Pons (tissue), 1 donor: ENCODE data around the gene ENTHD1.
"Not testable (repeated sequence)": the region's sequence is repeated elsewhere in the genome, so short reads cannot be mapped to it uniquely, and the experiment has no call there.

ENCODE experiments used
- DNase-seq: peaks from one replicate; pipeline ENCODE4 v3.0.0-alpha.2; 2016; ENCODE audit warnings: low spot score

The ENTHD1 gene

DNA sequence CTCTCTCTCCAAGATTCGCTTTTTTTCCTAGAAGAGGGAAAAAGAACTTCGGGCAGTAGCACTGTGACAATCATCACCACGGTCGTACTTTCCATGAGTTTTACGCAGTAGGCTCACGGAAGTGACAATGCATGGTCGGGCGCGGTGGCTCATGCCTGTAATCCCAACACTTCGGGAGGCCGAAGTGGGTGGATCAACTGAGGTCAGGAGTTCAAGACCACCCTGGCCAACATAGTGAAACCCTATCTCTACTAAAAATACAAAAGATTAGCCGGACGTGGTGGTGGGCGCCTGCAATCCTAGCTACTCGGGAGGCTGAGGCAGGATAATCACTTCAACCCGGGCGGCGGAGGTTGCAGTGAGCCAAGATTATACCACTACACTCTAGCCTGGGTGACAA is 30.7 kb upstream of the ENTHD1 start:
- no peak for DNase-seq

DNA sequence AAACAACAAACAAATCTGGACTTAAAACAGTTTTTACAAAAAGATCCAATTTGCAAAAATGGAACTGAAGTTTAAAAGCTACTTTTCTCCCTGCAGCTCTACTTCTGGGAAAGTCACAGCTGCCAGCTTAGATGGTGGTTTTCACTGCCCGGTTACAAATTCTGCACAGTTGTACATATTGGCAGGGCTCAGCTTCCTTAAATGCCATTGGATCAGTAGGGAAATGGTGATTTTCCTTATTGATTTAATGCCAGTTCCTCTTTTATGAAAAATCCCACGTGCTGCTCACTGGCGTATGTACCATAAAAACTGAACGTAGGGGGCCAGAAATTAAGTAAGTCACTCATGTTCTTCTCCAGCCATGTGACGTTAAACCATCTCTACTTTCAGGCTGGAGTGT is 30.1 kb upstream of the ENTHD1 start:
- DNase-seq, result no peak

DNA sequence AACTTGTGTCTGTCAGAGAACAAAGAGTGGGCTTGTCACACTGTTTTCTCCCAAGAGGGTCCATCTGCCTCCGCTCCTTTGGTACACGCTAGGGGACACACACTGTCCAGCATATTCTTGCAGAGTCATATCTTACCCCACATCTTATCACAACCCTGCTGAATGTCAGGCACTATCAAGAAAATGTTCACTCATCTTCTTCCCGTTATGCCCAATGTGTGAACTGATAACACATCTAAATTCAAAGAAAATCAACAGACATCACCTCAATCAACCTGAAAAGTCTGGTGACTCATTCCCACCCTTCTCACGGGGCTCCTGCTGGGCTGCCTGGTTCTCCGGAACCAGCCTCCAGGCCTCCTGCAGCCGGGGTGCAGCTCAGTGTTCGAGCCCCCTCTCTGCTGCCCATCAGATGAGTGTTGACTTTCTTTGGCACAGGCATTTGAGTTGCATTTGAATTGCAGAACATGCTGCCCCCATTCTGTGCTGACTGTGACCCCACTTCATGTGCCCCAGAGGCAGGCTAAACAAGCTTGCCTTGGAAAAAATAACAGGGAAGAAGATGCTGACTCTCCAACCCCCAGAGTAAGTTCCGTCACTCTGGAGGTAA is 26.7 kb upstream of the ENTHD1 start:
- DNase-seq, result no peak

DNA sequence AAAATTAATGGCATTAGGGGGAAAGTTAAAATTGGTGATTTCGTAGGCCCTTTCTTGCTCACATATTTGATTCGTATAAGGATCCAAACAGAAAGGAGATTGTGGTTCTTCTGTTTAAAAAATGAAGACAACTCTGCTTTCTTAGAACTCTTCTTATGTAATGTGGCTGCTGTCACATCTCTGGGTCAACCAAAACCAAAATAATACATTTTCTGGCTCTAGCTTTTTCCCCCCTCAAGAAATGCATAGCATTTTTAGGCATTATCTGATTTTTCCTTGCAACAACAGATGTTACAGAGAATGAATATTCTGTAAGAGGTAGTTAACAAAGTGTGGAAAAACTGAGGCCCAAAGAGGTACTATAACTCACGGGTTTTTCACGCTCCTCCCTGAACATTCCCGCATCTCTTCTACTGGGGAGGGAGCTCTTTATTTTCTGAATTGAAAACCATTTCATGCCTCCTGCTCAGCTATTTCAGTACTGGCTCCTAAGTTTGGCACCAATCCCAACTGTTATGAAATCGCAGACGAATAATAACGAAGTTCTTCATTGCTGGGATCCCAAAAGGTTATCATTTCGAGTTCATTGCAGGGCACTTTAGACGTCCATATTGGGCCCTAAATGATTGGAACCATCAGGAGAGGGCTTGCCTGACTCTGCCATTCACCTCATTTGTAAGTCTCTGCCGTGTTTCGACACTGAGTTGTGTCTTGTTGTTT is 24.4 kb upstream of the ENTHD1 start:
- DNase-seq, result no peak

- no peak for DNase-seq
These were observed 23.7 kb upstream of the ENTHD1 start for GRCh38 chr22:39917197-39917643.

DNA sequence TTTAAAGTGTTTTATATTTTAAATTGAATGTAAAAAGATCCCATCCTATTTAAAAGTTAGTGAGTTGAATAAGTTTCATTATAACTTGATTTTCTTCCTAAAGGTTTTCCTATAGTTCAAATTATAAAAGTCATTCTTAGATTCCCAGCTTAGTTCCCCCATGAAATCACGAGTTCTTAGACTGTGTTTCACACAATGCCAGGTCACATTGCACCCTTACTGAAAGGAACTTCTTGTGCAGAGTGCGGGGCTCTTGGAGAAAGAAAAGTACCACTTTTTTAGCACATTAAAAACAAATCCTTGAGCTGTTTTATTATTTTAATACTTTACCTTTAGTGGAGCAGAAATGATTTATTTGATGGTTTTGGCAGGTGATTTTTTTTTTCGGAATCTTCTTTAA is 22.9 kb upstream of the ENTHD1 start:
- DNase-seq, result peak; percentile 58

- DNase-seq, result peak; percentile 81
These were observed 21.8 kb upstream of the ENTHD1 start for GRCh38 chr22:39915295-39915726.

- DNase-seq, result no peak
These were observed 21.0 kb upstream of the ENTHD1 start for GRCh38 chr22:39914584-39914983.

DNA sequence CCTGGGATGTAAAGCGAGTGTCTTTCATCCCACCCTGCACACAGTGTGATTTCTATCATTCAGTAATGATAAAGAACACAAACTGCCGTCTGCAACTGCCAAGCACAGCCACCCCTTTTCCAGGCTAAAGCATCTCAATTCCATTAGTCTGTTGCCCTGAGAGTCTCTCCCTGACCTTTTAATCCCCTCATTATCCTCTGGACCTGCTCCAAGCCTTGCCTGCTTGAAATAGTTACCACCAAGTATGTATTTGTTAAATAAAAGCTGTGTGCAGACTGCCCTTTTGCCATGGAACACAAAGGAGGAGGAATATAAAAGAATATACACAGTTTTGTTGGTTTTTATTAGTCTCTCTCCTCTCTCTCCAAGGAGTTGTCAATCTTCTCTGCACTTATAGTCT is 20.3 kb upstream of the ENTHD1 start:
- DNase-seq, result no peak

GRCh38 chr22:39913321-39913720 is 19.8 kb upstream of the ENTHD1 start:
- DNase-seq, result no peak

DNA sequence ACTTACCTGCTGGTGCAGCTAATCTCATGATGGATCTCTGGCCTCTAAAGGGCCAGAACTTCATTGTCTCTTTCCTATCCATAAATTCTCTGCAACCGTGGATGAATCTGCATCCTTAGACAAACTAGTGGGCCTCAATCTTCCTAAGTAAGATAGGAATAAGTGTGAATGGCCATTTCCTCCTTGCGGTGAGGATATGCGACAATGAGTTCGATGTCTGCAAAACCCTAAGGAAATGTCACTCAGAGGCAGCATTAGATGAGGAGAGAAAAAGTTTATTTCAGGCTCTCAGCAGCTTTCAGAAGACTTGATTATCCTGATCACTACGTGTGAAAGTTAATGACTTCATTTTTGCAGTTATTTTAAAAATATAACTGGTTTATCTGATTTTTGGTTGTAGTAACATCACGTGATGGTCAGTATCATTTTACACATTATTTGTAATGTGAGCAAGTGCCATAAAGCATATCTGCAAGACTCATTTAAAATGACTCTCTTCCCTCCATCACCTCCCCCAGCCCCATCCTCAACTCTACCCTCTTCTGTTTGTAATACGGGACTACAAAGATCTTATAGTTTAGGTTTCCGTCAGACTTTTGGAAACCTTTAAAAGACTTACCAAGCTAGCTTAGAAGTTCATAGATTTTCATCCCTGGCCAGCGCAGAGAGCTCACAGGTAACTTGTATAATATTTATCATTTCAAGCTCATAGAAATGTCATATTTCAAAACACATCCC is 17.5 kb upstream of the ENTHD1 start:
- DNase-seq, result no peak

- no peak for DNase-seq
These were observed 15.2 kb upstream of the ENTHD1 start for GRCh38 chr22:39908737-39909136.

DNA sequence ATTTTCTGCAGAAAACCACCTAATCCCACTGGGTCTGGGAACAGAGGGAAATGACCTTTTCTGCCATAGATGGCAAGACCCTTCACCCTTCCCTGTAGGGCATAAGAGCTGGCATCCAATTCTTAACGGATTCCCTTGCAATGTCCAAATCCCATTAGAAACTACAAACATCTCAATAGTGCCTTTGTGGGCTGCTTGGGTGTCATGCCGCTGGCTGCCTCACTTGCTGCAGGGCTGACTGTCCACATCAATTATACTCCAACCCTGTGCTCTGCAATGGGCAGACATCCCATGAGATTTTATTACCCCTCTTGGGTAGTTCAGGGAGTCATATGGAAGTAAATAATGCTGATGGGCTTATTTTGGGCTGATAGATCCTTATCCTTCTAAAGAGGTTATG is 14.6 kb upstream of the ENTHD1 start:
- DNase-seq, result peak; percentile 53

DNA sequence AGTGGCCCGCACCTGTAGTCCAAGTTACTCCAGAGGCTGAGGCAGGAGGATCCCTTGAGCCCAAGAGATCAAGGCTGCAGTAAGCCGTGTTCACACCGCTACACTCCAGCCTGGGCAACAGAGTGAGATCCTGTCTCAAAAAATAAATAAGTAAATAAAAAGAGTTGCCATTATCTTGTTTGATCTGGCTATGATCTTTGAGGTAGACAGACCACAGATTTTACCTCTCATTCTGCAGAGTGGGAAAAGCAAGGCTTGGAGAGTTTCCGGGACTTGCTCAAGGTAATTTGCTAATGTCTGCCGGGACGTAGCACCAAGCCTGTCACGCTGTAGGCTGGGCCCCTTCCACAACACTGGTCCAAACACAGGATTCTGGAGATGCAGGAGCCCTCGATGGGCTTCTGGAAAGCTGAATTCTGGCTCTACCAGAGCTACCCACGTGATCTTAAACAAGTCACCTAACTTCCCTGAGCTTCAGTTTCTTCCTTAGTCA is 14.1 kb upstream of the ENTHD1 start:
- DNase-seq, result no peak

GRCh38 chr22:39907047-39907446 is 13.5 kb upstream of the ENTHD1 start:
- DNase-seq, result no peak

GRCh38 chr22:39906207-39906606 is 12.6 kb upstream of the ENTHD1 start:
- no peak for DNase-seq

DNA sequence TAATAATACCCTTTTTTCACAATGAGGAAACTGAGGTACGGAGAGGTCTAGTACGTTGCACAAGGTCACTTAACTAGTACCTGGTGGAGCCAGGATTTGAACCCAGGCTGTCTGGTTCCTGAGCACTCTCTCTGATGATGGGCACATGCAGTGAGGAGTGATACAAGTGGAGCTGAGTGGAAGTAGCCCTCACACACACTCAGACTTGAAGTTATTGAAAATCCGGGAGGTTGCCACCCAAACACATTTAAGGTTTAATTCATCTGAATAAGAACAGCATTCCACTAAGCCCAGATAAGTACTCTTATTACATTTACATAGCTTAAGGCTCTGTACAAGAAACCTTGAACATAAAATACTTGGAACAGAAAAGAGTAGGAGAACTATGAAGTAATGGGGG is 12.1 kb upstream of the ENTHD1 start:
- no peak for DNase-seq

DNA sequence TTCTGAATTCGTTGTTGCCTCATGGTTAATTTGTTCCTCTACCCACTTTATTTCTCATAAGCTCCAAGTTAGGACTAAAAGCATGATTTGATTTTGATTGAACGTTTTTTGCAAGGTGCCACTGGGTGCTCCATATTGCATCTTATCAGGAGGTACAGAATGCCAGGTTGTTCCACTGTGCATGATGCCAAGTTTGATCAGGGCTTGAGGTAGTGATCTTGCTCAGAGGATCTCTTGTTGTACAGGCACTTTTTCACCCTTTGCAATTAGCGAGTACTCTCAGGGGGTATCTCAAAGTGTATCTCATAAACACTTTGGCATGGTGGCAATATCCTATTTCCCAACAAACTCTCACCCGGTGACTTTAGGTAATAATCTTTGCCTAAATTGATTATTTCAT is 11.3 kb upstream of the ENTHD1 start:
- DNase-seq, result no peak

GRCh38 chr22:39904024-39904423 is 10.5 kb upstream of the ENTHD1 start:
- not testable (repeated sequence) for DNase-seq

DNA sequence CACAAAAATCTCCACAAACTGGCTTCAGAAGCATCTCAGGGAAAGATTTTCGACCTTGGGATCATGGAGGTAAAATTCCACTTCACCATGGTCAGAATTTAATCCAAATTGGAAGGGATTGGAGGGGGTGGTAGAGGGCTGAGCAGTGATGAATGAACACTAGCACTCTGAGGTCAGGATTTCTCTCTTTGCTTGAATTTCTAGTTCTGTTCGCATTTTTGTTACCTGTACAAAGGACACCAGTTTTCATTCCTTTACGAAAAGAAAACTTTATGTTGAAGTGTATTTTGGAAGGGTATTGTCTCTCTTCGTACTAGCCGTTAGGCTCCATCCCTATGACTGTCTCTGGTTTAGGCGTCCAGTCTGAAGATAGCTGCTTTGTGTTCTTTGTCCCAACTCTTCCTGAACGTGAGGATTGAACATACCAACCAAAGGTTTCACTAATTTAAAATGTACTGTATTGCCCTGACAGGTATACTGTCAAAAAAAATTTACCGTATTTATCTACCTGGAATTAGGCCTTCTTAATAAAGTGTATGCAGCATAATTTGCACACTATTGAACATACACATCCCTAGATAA is 8.1 kb upstream of the ENTHD1 start:
- no peak for DNase-seq

DNA sequence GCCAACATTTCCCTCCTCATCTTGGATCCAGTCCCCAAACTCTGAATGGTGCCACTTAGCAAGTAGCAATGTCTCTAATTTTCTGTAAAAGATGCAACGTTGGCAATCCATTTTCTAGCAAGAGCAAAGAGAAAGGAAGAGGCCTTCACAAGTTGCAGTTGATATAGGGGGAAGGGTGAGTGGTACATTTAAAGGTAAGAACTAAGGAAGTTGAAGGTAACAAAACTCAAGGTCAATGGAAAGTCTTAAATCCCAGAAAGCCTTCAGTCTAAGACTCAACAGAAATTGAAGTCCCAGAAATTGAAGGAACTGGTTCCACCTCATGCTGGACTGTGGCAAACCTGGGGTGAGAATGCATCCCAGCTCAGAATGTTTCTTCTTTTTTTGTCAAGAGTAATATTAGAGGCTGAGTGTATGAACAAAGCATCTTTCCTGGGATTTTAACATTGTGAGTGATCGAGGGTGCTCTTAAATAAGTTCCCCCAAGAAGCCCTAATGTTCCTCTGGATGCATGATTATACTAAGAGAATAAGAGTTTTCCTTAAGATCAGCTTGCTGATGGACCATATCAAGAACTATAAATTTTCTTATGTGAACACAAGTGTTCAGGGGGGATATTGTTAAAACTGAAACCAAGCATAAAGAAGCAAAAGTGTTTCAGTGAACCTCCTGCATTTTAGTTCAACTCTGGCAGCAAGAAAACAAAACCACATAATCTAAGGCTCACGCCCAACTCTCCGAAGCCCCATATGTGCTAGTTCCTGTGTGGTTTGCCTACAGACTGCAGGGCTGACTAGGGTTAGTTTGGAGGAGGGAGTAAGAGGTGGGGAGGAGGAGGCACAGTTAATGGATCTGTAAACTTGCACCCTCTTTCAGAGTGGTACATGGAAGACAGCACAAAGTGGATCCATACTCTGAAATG is 7.0 kb upstream of the ENTHD1 start, which contains the start of gene GRAP2:
Gene GRAP2 (plus strand): TSS at position 779 of the 922 bp plus-strand sequence. CDS start 46,023 bp downstream, outside the sequence.
- no peak for DNase-seq
